Measurements from ENCODE around the gene RDX. TPM values are rescaled to one million over a fixed set of nuclear protein-coding genes. Genes with fewer than 3 reads are reported as not detected.

RDX gene
- total RNA-seq, 1 experiment from 2014 or later, result 86.6 TPM

- no peak overlapping the region for H2BK12ac ChIP-seq (ENCODE audit: insufficient read length, low read depth, low read length)
- no peak overlapping the region for H3K9ac ChIP-seq (ENCODE audit: extremely low read depth, insufficient read length, low read length)
- no peak overlapping the region for H2BK15ac ChIP-seq (ENCODE audit: low read depth, low read length)
- H4K91ac ChIP-seq (ENCODE audit: insufficient read length, low read depth, low read length), result no peak overlapping the region
- TF ChIP-seq CTCF (conservative IDR thresholded peaks at IDR 0.05), result no peak
- Mint-ChIP-seq H3K27me3 (ENCODE audit: low read depth) (no peaks in the 10 kb centered on the region), H3K27ac (peak overlapping the region; percentile 41 to 97 (median 97); a peak in 6 of 7 replicates), H3K9me3 (no peaks in the 10 kb centered on the region), H3K36me3 (ENCODE audit: insufficient read depth in 1 of 3, low read depth in 3 of 3) (0 out of 7 replicates have a peak, but pooled peaks cover 0 to 3% (median 0%) of the 10 kb centered on the region in 3 experiments), H3K4me1 (peaks cover 51 to 71% of the 10 kb centered on the region in 2 experiments), H3K4me3 (peak overlapping the region in 1 of 2 experiments; percentile 37; a peak in 1 of 5 replicates)
- peaks cover 4% of the 10 kb centered on the region; the same call in 1 of the 2 replicates for H3K4me1 ChIP-seq (ENCODE audit: insufficient read depth, low read length)
- H3K27me3 ChIP-seq (ENCODE audit: insufficient read depth, low read length), result no peaks in the 10 kb centered on the region
- H3T11ph ChIP-seq (ENCODE audit: low read length), result no peak overlapping the region
- no peak overlapping the region for H3K4me2 ChIP-seq (ENCODE audit: insufficient read depth, insufficient read length, low read length)
- H2AK5ac ChIP-seq (ENCODE audit: insufficient read length, low read length), result no peak overlapping the region
- H2BK5ac ChIP-seq (ENCODE audit: insufficient read length, low read length), result no peak overlapping the region
- no peak overlapping the region for H3K56ac ChIP-seq (ENCODE audit: insufficient read length, low read depth, low read length)
- no peaks in the 10 kb centered on the region for H3K23me2 ChIP-seq (ENCODE audit: insufficient read length, low read depth, low read length, poor library complexity, severe bottlenecking)
- DNase-seq, result no peak
- H2AFZ ChIP-seq (ENCODE audit: low read length), result no peak overlapping the region
- H3K79me2 ChIP-seq (ENCODE audit: insufficient read depth, low read length), result no peaks in the 10 kb centered on the region
- no peaks in the 10 kb centered on the region for H3K79me1 ChIP-seq (ENCODE audit: insufficient read depth, low read depth, low read length, poor library complexity, severe bottlenecking)
- H4K5ac ChIP-seq (ENCODE audit: insufficient read length, low read depth, low read length), result no peak overlapping the region
- H4K20me1 ChIP-seq (ENCODE audit: control insufficient read depth, insufficient read depth, insufficient read length), result no peaks in the 10 kb centered on the region
- H3K23ac ChIP-seq (ENCODE audit: insufficient read length, low read depth, low read length), result no peak overlapping the region
- H2BK20ac ChIP-seq (ENCODE audit: low read depth, low read length, poor library complexity, severe bottlenecking), result no peak overlapping the region
- H2BK120ac ChIP-seq (ENCODE audit: low read depth, low read length, poor library complexity, severe bottlenecking), result no peak overlapping the region
- no peak overlapping the region for H3K27ac ChIP-seq (ENCODE audit: insufficient read length, low read depth, low read length)
- no peak overlapping the region for H3K14ac ChIP-seq (ENCODE audit: insufficient read depth, low read length)
- no CpG with 5 or more reads among the region's 2 CpGs for WGBS (ENCODE audit: extremely low coverage, insufficient read length, low lambda C conversion rate)
- no peaks in the 10 kb centered on the region for H3K9me3 ChIP-seq (ENCODE audit: control insufficient read depth, low read depth, low read length)
- no peak overlapping the region for H3K4ac ChIP-seq (ENCODE audit: low read depth, low read length)
- no peak overlapping the region for H3K18ac ChIP-seq (ENCODE audit: insufficient read length, low read depth, low read length)
- H4K8ac ChIP-seq (replicated peaks; ENCODE audit: insufficient read length, low read depth, low read length), result no peak overlapping the region
These were observed 168.3 kb downstream of the RDX start for GRCh38 chr11:110128161-110128560.

Data from H9 (cell line).